ENCODE results near the gene CYB5A. TPM values are rescaled to one million over a fixed set of nuclear protein-coding genes. Genes with fewer than 3 reads are reported as not detected.

CYB5A gene
- polyA plus RNA-seq, 3 donors from 2014 or later = 41.3 to 52.4 (median 43.9) TPM

- H3K36me3 Mint-ChIP-seq = no peaks in the 10 kb centered on the region
- H3K4me3 Mint-ChIP-seq = no peak overlapping the region
- no peaks in the 10 kb centered on the region for H3K9me3 Mint-ChIP-seq
- peaks cover 2 to 7% (median 5%) of the 10 kb centered on the region in 3 donors for H3K27me3 Mint-ChIP-seq (ENCODE audit: low read depth in 3 of 3)
- no peak overlapping the region for H3K27ac Mint-ChIP-seq
- no peak for DNase-seq
- no peaks in the 10 kb centered on the region for H3K4me1 Mint-ChIP-seq
Observed at GRCh38 chr18:74242438-74243096, 49.2 kb downstream of the CYB5A start.

- Mint-ChIP-seq H3K9me3 (no peaks in the 10 kb centered on the region), H3K27ac (no peak overlapping the region)
Observed at GRCh38 chr18:74241970-74242369, 49.8 kb downstream of the CYB5A start.

GRCh38 chr18:74241426-74241825 is 50.3 kb downstream of the CYB5A start:
- peaks cover 5 to 8% (median 5%) of the 10 kb centered on the region in 3 donors for H3K27me3 Mint-ChIP-seq (ENCODE audit: low read depth in 3 of 3)
- H3K27ac Mint-ChIP-seq = no peak overlapping the region
- H3K4me3 Mint-ChIP-seq = no peak overlapping the region
- H3K9me3 Mint-ChIP-seq = no peaks in the 10 kb centered on the region
- DNase-seq = no peak
- no peaks in the 10 kb centered on the region for H3K4me1 Mint-ChIP-seq
- H3K36me3 Mint-ChIP-seq = no peaks in the 10 kb centered on the region

More at GRCh38 chr18:74241970-74242369, 49.8 kb downstream of the CYB5A start:
- Mint-ChIP-seq H3K36me3 (no peaks in the 10 kb centered on the region), H3K27me3 (ENCODE audit: low read depth in 3 of 3) (peaks cover 5 to 8% (median 5%) of the 10 kb centered on the region in 3 donors), H3K4me3 (no peak overlapping the region), H3K4me1 (no peaks in the 10 kb centered on the region)
- DNase-seq = no peak

GRCh38 chr18:74239567-74239966 is 52.2 kb downstream of the CYB5A start:
- Mint-ChIP-seq H3K9me3 (no peaks in the 10 kb centered on the region), H3K27ac (no peak overlapping the region), H3K4me3 (no peak overlapping the region), H3K4me1 (no peaks in the 10 kb centered on the region), H3K27me3 (ENCODE audit: low read depth in 3 of 3) (peaks cover 5 to 7% (median 5%) of the 10 kb centered on the region in 3 donors), H3K36me3 (no peaks in the 10 kb centered on the region)
- no peak for DNase-seq

GRCh38 chr18:74234326-74235171 is 57.2 kb downstream of the CYB5A start:
- H3K27ac Mint-ChIP-seq = no peak overlapping the region
- no peak for DNase-seq

GRCh38 chr18:74233933-74234325 is 57.8 kb downstream of the CYB5A start:
- Mint-ChIP-seq H3K27me3 (ENCODE audit: low read depth in 3 of 3) (peaks cover 4 to 7% (median 7%) of the 10 kb centered on the region in 3 donors), H3K4me3 (no peak overlapping the region), H3K36me3 (no peaks in the 10 kb centered on the region), H3K4me1 (no peaks in the 10 kb centered on the region), H3K27ac (no peak overlapping the region), H3K9me3 (no peaks in the 10 kb centered on the region)
- no peak for DNase-seq

More at GRCh38 chr18:74234326-74235171, 57.2 kb downstream of the CYB5A start:
- H3K27me3 Mint-ChIP-seq (ENCODE audit: low read depth in 3 of 3) = peaks cover 4 to 7% (median 4%) of the 10 kb centered on the region in 3 donors
- no peaks in the 10 kb centered on the region for H3K9me3 Mint-ChIP-seq
- H3K36me3 Mint-ChIP-seq = no peaks in the 10 kb centered on the region
- no peak overlapping the region for H3K4me3 Mint-ChIP-seq
- no peaks in the 10 kb centered on the region for H3K4me1 Mint-ChIP-seq

GRCh38 chr18:74230922-74231714 is 60.6 kb downstream of the CYB5A start:
- Mint-ChIP-seq H3K36me3 (no peaks in the 10 kb centered on the region), H3K27me3 (ENCODE audit: low read depth in 3 of 3) (peaks cover 2 to 4% (median 2%) of the 10 kb centered on the region in 3 donors), H3K4me1 (no peaks in the 10 kb centered on the region), H3K4me3 (no peak overlapping the region), H3K9me3 (no peaks in the 10 kb centered on the region), H3K27ac (no peak overlapping the region)
- no peak for DNase-seq

GRCh38 chr18:74229891-74230290 is 61.9 kb downstream of the CYB5A start:
- Mint-ChIP-seq H3K27ac (no peak overlapping the region), H3K36me3 (no peaks in the 10 kb centered on the region), H3K27me3 (ENCODE audit: low read depth in 3 of 3) (peaks cover 2 to 8% (median 2%) of the 10 kb centered on the region in 3 donors), H3K9me3 (no peaks in the 10 kb centered on the region), H3K4me3 (no peak overlapping the region), H3K4me1 (no peaks in the 10 kb centered on the region)
- DNase-seq = no peak

- no peak overlapping the region for H3K27ac Mint-ChIP-seq
- H3K9me3 Mint-ChIP-seq = no peaks in the 10 kb centered on the region
- no peak overlapping the region for H3K4me3 Mint-ChIP-seq
- H3K27me3 Mint-ChIP-seq (ENCODE audit: low read depth in 3 of 3) = peaks cover 2 to 8% (median 2%) of the 10 kb centered on the region in 3 donors
- no peaks in the 10 kb centered on the region for H3K4me1 Mint-ChIP-seq
- DNase-seq = no peak
- no peaks in the 10 kb centered on the region for H3K36me3 Mint-ChIP-seq
Observed at GRCh38 chr18:74229005-74229404, 62.8 kb downstream of the CYB5A start.

GRCh38 chr18:74228312-74228711 is 63.5 kb downstream of the CYB5A start:
- Mint-ChIP-seq H3K4me3 (no peak overlapping the region), H3K36me3 (no peaks in the 10 kb centered on the region)

GRCh38 chr18:74226666-74227065 is 65.1 kb downstream of the CYB5A start:
- DNase-seq = no peak
- no peak overlapping the region for H3K4me3 Mint-ChIP-seq

More at GRCh38 chr18:74228312-74228711, 63.5 kb downstream of the CYB5A start:
- no peaks in the 10 kb centered on the region for H3K9me3 Mint-ChIP-seq
- DNase-seq = no peak
- peaks cover 2 to 8% (median 2%) of the 10 kb centered on the region in 3 donors for H3K27me3 Mint-ChIP-seq (ENCODE audit: low read depth in 3 of 3)
- no peak overlapping the region for H3K27ac Mint-ChIP-seq
- H3K4me1 Mint-ChIP-seq = no peaks in the 10 kb centered on the region

GRCh38 chr18:74226156-74226555 is 65.6 kb downstream of the CYB5A start:
- Mint-ChIP-seq H3K4me3 (no peak overlapping the region), H3K4me1 (no peaks in the 10 kb centered on the region), H3K27ac (no peak overlapping the region), H3K9me3 (no peaks in the 10 kb centered on the region), H3K27me3 (ENCODE audit: low read depth in 3 of 3) (peaks cover 2 to 8% (median 2%) of the 10 kb centered on the region in 3 donors), H3K36me3 (no peaks in the 10 kb centered on the region)
- DNase-seq = no peak

More at GRCh38 chr18:74226666-74227065, 65.1 kb downstream of the CYB5A start:
- Mint-ChIP-seq H3K27ac (no peak overlapping the region), H3K27me3 (ENCODE audit: low read depth in 3 of 3) (peaks cover 2 to 8% (median 2%) of the 10 kb centered on the region in 3 donors), H3K9me3 (no peaks in the 10 kb centered on the region), H3K4me1 (no peaks in the 10 kb centered on the region), H3K36me3 (no peaks in the 10 kb centered on the region)

GRCh38 chr18:74225193-74225840 is 66.4 kb downstream of the CYB5A start:
- Mint-ChIP-seq H3K27ac (no peak overlapping the region), H3K36me3 (no peaks in the 10 kb centered on the region), H3K4me1 (no peaks in the 10 kb centered on the region), H3K9me3 (no peaks in the 10 kb centered on the region), H3K27me3 (ENCODE audit: low read depth in 3 of 3) (peaks cover 0 to 6% (median 2%) of the 10 kb centered on the region in 3 donors), H3K4me3 (no peak overlapping the region)
- no peak for DNase-seq

Measured in immature natural killer cell (primary cell).